OCI-LY7 (cell line): Measurements from ENCODE around the gene CMTM7. TPM values are rescaled to one million over a fixed set of nuclear protein-coding genes. Genes with fewer than 3 reads are reported as not detected.

Source experiments
- BruUV-seq: library from RNA; stranded (reverse); fragments of 400-500 nt; replicated peaks from 2 replicates; lab custom pipeline; 2021; lab: Mats Ljungman, UMichigan
- CTCF ChIA-PET: fragments of 300-600 bp; sonication (Branson Sonifier 250); formaldehyde crosslinking; loops from one replicate; lab custom pipeline; 2022; ENCODE audit warnings: antibody characterized with exemption; ENCODE audit not compliant: unreplicated experiment; lab: Charles Lee
- POLR2A ChIA-PET: fragments of 300-600 bp; sonication (Branson Sonifier 250); formaldehyde crosslinking; loops from one replicate; lab custom pipeline; 2022; ENCODE audit warnings: antibody characterized with exemption; lab: Charles Lee
- DNase-seq: peaks from one replicate; pipeline ENCODE4 v3.0.0-alpha.2; 2015; ENCODE audit warnings: low spot score
- H2AFZ ChIP-seq: fragments of 200-600 bp; sonication (generic), shearing (Covaris generic); 2 replicates; pipeline ENCODE4 v1.6.1; 2014; ENCODE audit warnings: mild to moderate bottlenecking, antibody characterized with exemption, low read length, moderate library complexity
- H3K27ac ChIP-seq: fragments of 200-600 bp; sonication (generic); 2 replicates; pipeline ENCODE4 v1.5.1; 2014; ENCODE audit warnings: mixed run types, low read depth, mild to moderate bottlenecking, moderate library complexity, low read length, inconsistent platforms; ENCODE audit not compliant: poor library complexity, severe bottlenecking
- H3K36me3 ChIP-seq: fragments of 200-600 bp; sonication (generic); 2 replicates; pipeline ENCODE4 v1.6.1; 2014; ENCODE audit warnings: mild to moderate bottlenecking, antibody characterized with exemption, low read length, moderate library complexity, mixed read lengths; ENCODE audit not compliant: insufficient read depth
- H3K4me1 ChIP-seq: fragments of 200-600 bp; sonication (generic); 2 replicates; pipeline ENCODE4 v1.5.1; 2014; ENCODE audit warnings: mild to moderate bottlenecking, low read length; ENCODE audit not compliant: insufficient read depth, poor library complexity, severe bottlenecking
- H3K4me2 ChIP-seq: fragments of 200-600 bp; sonication (generic); 2 replicates; pipeline ENCODE4 v1.6.1; 2014; ENCODE audit warnings: mild to moderate bottlenecking, low read length
- H3K4me3 ChIP-seq: fragments of 200-600 bp; sonication (generic); 2 replicates; pipeline ENCODE4 v1.5.1; 2014; ENCODE audit warnings: mild to moderate bottlenecking, low read depth, low read length; ENCODE audit not compliant: poor library complexity, severe bottlenecking
- H3K79me2 ChIP-seq: fragments of 200-600 bp; sonication (generic); 2 replicates; pipeline ENCODE4 v1.6.1; 2016; ENCODE audit warnings: low read depth, mild to moderate bottlenecking, low read length, moderate library complexity, mixed read lengths; ENCODE audit not compliant: insufficient read depth
- H3K9me2 ChIP-seq: fragments of 200-600 bp; sonication (generic); 2 replicates; pipeline ENCODE4 v1.6.1; 2016; ENCODE audit warnings: mild to moderate bottlenecking, low read length, mixed read lengths; ENCODE audit not compliant: insufficient read depth
- H3K9me3 ChIP-seq: fragments of 200-600 bp; sonication (generic); 2 replicates; pipeline ENCODE4 v1.6.1; 2014; ENCODE audit warnings: mild to moderate bottlenecking, mixed run types, low read length, mixed read lengths
- H4K20me1 ChIP-seq: fragments of 200-600 bp; sonication (generic); 2 replicates; pipeline ENCODE4 v1.6.1; 2014; ENCODE audit warnings: mild to moderate bottlenecking, antibody characterized with exemption, low read length, moderate library complexity, mixed read lengths; ENCODE audit not compliant: insufficient read depth
- CTCF ChIP-seq: fragments of 200-600 bp; sonication (generic); conservative IDR thresholded peaks from 2 replicates; pipeline ENCODE4 v1.5.1; 2014; ENCODE audit warnings: mild to moderate bottlenecking, antibody characterized with exemption, low read length, moderate library complexity, mixed read lengths
- EZH2phosphoT487 ChIP-seq: fragments of 200-600 bp; sonication (generic); IDR thresholded peaks from 2 replicates; pipeline ENCODE4 v1.6.1; 2018; ENCODE audit warnings: low read depth, borderline replicate concordance, mild to moderate bottlenecking, mixed run types, antibody characterized with exemption, low read length, moderate library complexity, mixed read lengths
- intact Hi-C: fragments of 100-400 bp; cut with micrococcal nuclease; formaldehyde crosslinking; loops from one replicate; pipeline ENCODE4 v1.10.0; 2022; ENCODE audit not compliant: unreplicated experiment
- total RNA-seq, 2 experiments: library from RNA; depleted of rRNA in 1 of 2; stranded (reverse); fragments of >200 nt in 1 of 2; shearing (Covaris generic) in 1 of 2; gene quantifications; 2 replicates each; pipeline ENCODE4 v1.2.3, GENCODE V29; 2014 to 2022

The CMTM7 gene
- total RNA-seq, 2 experiments from 2014 or later = 16.0 to 19.0 TPM

- DNase-seq = peak; percentile 75
- H3K9me2 ChIP-seq = no peaks in the 10 kb centered on the region
- H4K20me1 ChIP-seq = no peaks in the 10 kb centered on the region
- no peak overlapping the region for H2AFZ ChIP-seq
- no peaks in the 10 kb centered on the region for H3K9me3 ChIP-seq
- no peaks in the 10 kb centered on the region for H3K36me3 ChIP-seq
- peaks cover 99% of the 10 kb centered on the region for H3K4me1 ChIP-seq
- peak overlapping the region; percentile 24 for H3K27ac ChIP-seq
- peak overlapping the region; percentile 61 for H3K4me2 ChIP-seq
- CTCF ChIA-PET = interaction anchor here (1.5 kb wide), 1 partner anchor 12 kb away, joined by 4 read pairs; no protein-coding TSS in a partner anchor
- POLR2A ChIA-PET = interaction anchor here (0.6 to 10.0 kb wide), 3 partner anchors 14 to 353 kb away, joined by 5 to 101 read pairs (median 88); no protein-coding TSS in a partner anchor
- BruUV-seq = no TSS peak
- intact Hi-C loops = loop anchor here (10.0 kb wide), 2 partner anchors 902 to 1832 kb away; partner anchors contain the start of genes STT3B and TGFBR2
- no peak for TF ChIP-seq EZH2phosphoT487
- no peak for TF ChIP-seq CTCF
- no peaks in the 10 kb centered on the region; the same call in 1 of the 2 replicates for H3K79me2 ChIP-seq
- no peak overlapping the region for H3K4me3 ChIP-seq
These were observed 45.1 kb downstream of the CMTM7 start for GRCh38 chr3:32436816-32437189.

GRCh38 chr3:32437896-32438295, 46.2 kb downstream of the CMTM7 start:
- no peaks in the 10 kb centered on the region; the same call in 1 of the 2 replicates for H3K79me2 ChIP-seq
- peak; percentile 44 for DNase-seq

More at GRCh38 chr3:32437896-32438295, 46.2 kb downstream of the CMTM7 start:
- intact Hi-C loops = loop anchor here (2.0 to 10.0 kb wide), 4 partner anchors 23 to 1833 kb away; partner anchors contain the start of genes CMTM7, STT3B and TGFBR2
- ChIA-PET POLR2A (interaction anchor here (0.7 to 10.0 kb wide), 10 partner anchors 9 to 483 kb away, joined by 3 to 101 read pairs (median 4); no protein-coding TSS in a partner anchor), CTCF (interaction anchor here (1.2 to 1.4 kb wide), 4 partner anchors 13 to 37 kb away, joined by 3 to 4 read pairs (median 4); no protein-coding TSS in a partner anchor)
- Histone ChIP-seq H3K9me2 (no peaks in the 10 kb centered on the region), H2AFZ (no peak overlapping the region), H3K36me3 (peaks cover 5% of the 10 kb centered on the region), H3K9me3 (no peaks in the 10 kb centered on the region), H3K27ac (peak overlapping the region; percentile 75), H3K4me2 (peak overlapping the region; percentile 77), H3K4me1 (peaks cover 89% of the 10 kb centered on the region), H3K4me3 (no peak overlapping the region), H4K20me1 (no peaks in the 10 kb centered on the region)
- TF ChIP-seq CTCF = no peak
- no peak for TF ChIP-seq EZH2phosphoT487
- no TSS peak for BruUV-seq
